ENCODE measurements around the gene PLD2. TPM values are rescaled to one million over a fixed set of nuclear protein-coding genes. Genes with fewer than 3 reads are reported as not detected.
"Not testable (repeated sequence)": the region's sequence is repeated elsewhere in the genome, so short reads cannot be mapped to it uniquely, and the experiment has no call there.

The PLD2 gene
- total RNA-seq, 2 donors from 2014 or later, result 26.1 to 27.5 TPM

- no peak for DNase-seq
- intact Hi-C loops (cut with DNase I, micrococcal nuclease), result no loop called here
- no peak for ATAC-seq
Observed at GRCh38 chr17:4846635-4847390, 39.9 kb downstream of the PLD2 start.

GRCh38 chr17:4849011-4849536 is 42.1 kb downstream of the PLD2 start:
- DNase-seq (no peak), ATAC-seq (no peak)
- intact Hi-C loops (cut with DNase I, micrococcal nuclease), result no loop called here

- intact Hi-C loops (cut with DNase I, micrococcal nuclease), result no loop called here
- DNase-seq (peak; percentile 56 to 61), ATAC-seq (peak; percentile 90)
Observed at GRCh38 chr17:4850246-4850645, 43.3 kb downstream of the PLD2 start.

GRCh38 chr17:4851084-4851483 is 44.1 kb downstream of the PLD2 start:
- ATAC-seq (no peak), DNase-seq (no peak)
- intact Hi-C loops (cut with DNase I, micrococcal nuclease), result no loop called here

DNA sequence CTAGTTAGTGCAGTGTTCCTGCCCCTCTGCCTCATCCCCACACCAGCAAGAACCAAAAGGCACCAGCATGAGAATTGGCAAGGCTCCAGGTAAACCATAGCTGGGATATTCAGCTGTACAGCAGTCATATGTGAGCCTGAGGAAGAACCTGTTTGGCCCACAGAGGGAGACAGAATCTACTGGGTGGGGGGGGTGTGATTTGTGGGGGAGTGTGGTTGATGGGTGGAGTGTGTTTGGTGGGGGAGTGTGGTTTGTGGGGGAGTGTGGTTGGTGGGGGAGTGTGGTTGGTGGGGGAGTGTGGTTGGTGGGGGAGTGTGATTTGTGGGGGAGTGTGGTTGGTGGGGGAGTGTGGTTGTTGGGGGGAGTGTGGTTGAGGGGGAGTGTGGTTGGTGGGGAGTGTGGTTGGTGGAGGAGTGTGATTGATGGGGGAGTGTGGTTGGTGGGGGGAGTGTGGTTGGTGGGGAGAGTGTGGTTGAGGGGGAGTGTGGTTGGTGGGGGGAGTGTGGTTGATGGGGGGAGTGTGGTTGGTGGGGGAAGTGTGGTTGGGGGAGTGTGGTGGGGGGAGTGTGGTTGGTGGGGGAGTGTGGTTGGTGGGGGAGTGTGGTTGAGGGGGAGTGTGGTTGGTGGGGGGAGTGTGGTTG is 45.7 kb downstream of the PLD2 start:
- intact Hi-C loops (cut with DNase I, micrococcal nuclease), result no loop called here
- ATAC-seq (peak; percentile 27), DNase-seq (no peak)

- intact Hi-C loops (cut with DNase I, micrococcal nuclease), result no loop called here
- ATAC-seq (no peak), DNase-seq (no peak)
Observed at GRCh38 chr17:4853208-4853671, 46.3 kb downstream of the PLD2 start.

- intact Hi-C loops (cut with DNase I, micrococcal nuclease), result no loop called here
- no peak for ATAC-seq
- DNase-seq, result no peak
Observed at GRCh38 chr17:4854111-4854681, 47.2 kb downstream of the PLD2 start.

DNA sequence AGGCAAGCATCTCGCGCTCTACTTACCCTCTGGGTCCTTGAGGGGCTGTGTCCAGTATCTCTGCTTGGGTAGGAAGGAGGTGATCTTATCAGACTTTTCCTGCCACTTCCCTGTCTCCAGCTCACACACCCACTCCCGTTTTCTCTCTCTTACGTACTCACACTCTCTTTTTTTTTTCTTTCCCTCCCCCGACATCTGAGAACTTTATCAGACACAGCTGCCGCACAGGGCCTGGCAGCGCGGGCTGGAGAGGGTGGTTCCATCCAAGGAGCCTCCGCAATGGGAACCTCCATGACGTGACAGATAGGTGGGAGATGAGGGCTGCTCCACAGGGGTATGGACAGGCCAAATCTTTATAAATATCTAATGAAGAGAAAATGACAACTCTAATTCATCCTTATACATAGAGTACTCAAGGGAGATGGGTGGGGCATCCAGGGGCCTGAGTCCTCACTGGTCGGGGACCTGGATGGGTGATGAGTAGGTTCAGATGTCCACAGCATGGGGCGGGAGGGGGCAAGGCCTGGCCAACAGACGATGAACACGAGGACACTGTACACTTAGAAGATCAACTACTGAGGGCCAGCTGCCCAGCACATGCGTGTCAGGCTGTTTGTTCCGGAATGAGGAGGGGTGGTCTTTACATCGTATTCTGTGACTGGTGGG is 49.5 kb downstream of the PLD2 start:
- DNase-seq (no peak), ATAC-seq (no peak)
- intact Hi-C loops (cut with DNase I, micrococcal nuclease), result no loop called here

- no peak for ATAC-seq
- intact Hi-C loops (cut with DNase I, micrococcal nuclease), result no loop called here
- no peak for DNase-seq
Observed at GRCh38 chr17:4856937-4857314, 50.0 kb downstream of the PLD2 start.

DNA sequence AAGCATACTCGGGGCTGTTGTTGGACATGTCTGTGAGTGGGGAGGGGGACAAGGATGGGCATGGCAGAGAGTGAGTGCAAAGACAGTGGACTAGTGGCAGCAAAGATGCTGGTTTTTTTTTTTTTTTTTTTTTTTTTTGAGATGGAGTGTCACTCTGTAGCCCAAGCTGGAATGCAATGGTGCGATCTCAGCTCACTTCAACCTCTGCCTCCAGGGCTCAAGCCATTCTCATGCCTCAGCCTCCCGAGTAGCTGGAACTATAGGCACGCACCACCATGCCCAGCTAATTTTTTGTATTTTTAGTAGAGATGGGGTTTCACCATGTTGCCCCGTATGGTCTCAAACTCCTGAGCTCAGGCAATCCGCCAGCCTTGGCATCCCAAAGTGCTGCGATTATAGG is 50.4 kb downstream of the PLD2 start:
- DNase-seq; intact Hi-C loops (cut with DNase I, micrococcal nuclease); ATAC-seq: not testable (repeated sequence)

DNA sequence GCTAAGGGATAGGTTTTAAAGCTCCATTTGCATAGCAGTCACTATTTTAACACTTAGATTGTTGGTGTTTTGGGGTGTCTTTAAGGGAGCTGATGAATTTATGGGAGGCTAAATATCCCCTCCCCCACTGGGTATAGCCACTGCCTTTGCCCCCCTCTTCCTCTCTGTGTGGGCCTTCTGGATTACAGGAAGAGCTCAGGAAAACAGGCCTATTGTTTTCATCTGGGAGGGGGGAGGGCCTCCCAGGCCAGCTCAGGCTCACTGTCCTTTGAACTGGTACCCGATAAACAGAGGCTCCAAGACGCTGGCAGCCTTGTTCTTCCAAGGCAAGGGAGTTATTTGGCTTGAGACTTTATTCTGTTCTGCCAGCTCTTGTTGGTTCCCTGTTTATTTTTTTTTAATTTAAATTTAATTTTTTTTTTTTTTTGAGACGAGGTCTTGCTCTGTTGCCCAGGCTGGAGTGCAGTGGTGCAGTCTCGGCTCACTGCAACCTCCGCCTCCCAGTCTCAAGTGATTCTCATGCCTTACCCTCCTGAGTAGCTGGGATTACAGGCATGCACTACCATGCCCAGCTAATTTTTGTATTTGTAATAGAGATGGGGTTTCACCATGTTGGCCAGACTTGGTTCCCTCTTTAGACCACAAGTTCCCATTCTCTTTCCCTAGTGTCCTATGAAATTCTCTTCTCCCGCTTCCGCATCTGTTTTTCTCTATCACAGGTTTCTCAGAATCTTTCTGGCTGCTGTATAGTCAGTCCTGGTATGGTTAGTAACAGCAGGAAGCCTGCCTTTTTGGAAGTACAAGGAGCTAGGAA is 51.3 kb downstream of the PLD2 start:
- no peak for DNase-seq
- peak; percentile 47 for ATAC-seq
- intact Hi-C loops (cut with DNase I, micrococcal nuclease), result no loop called here

DNA sequence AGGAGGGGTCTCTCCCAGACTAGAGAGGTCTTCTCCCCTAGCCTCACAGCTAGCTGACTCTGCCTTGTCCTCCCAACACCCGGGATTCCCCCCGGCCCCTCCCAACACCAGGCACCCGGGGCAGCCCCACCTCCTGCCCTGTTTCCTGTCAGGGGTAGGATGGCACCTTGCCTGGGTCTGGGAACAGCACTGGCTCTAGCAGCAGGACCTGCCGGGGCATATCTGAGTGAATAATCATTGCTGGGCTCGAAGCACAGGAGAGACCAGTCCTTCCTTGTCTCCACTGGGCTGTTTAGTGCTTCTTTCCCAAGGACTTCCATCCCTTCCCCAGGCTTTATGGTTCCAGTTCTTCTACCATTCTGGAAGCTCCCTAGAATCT is 51.9 kb downstream of the PLD2 start:
- ATAC-seq (peak; percentile 54), DNase-seq (peak; percentile 21 to 43)
- intact Hi-C loops (cut with DNase I, micrococcal nuclease), result no loop called here

GRCh38 chr17:4859816-4860625 is 53.1 kb downstream of the PLD2 start:
- DNase-seq, result no peak
- intact Hi-C loops (cut with DNase I, micrococcal nuclease), result no loop called here
- no peak for ATAC-seq

GRCh38 chr17:4860651-4861050 is 53.7 kb downstream of the PLD2 start:
- no peak for ATAC-seq
- intact Hi-C loops (cut with DNase I, micrococcal nuclease), result no loop called here
- DNase-seq, result no peak

- intact Hi-C loops (cut with DNase I, micrococcal nuclease), result no loop called here
- ATAC-seq (peak; percentile 40), DNase-seq (peak in 1 of 2 donors; percentile 30)
Observed at GRCh38 chr17:4861052-4861451, 54.1 kb downstream of the PLD2 start.

GRCh38 chr17:4862720-4863119 is 55.8 kb downstream of the PLD2 start:
- no peak for DNase-seq
- no peak for ATAC-seq
- intact Hi-C loops (cut with DNase I, micrococcal nuclease), result no loop called here

GRCh38 chr17:4863321-4863720 is 56.4 kb downstream of the PLD2 start:
- no peak for DNase-seq
- no peak for ATAC-seq
- intact Hi-C loops (cut with DNase I, micrococcal nuclease), result no loop called here

DNA sequence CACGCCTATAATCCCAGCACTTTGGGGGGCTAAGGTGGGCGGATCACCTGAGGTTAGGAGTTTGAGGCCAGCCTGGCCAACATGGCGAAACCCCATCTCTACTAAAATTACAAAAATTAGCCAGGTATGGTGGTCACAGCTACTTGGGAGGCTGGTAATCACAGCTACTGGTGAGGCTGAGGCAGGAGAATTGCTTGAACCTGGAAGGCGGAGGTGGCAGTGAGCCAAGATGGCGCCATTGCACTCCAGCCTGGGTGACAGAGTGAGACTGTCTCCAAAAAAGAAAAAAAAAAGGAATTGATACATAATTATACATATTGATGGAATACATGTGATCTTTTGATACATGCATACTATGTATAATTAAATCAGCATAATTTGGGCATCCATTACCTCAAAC is 60.6 kb downstream of the PLD2 start:
- DNase-seq; intact Hi-C loops (cut with DNase I, micrococcal nuclease); ATAC-seq: not testable (repeated sequence)

All from left colon (tissue), 2 donors.